ENCODE results near the gene CLIC6. TPM values are rescaled to one million over a fixed set of nuclear protein-coding genes. Genes with fewer than 3 reads are reported as not detected.

CLIC6 gene
- total and polyA plus RNA-seq, 2 of the 8 experiments (the other 6 are each of a cell fraction or from before 2014, with no cell fraction given), result 0.42 to 1.3 TPM

DNA sequence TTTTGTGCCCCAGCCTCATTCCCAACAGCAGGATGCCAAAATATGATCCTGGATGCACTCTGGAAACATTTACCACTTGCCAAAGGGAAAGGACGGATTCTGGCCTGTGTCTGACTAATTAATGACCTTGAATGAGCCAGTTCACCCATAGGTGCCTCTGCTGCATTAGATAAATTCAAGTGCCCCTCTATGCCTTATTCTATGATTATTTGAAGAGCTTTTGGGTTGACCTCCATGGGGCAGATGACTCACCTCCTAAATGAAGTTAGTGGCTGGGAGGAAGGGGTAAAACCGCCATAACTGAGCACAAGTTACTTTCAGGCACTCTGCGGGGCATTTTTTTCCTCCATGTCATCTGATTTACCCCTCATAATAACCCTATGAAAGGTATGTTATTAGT lies 98.1 kb downstream of the CLIC6 start:
- H3K56ac ChIP-seq (replicated peaks; ENCODE audit: insufficient read length, low read depth, low read length), result no peak overlapping the region
- H3K9ac ChIP-seq (replicated peaks in 1 of 4; ENCODE audit: extremely low read depth in 1 of 4, low read depth in 3 of 4, low read length in 3 of 4), result no peak overlapping the region
- H3K79me2 ChIP-seq (ENCODE audit: control insufficient read depth in 1 of 2, insufficient read depth in 2 of 2, low read length in 2 of 2), result no peaks in the 10 kb centered on the region
- no peak overlapping the region for H3K4me3 ChIP-seq (ENCODE audit: extremely low read depth in 1 of 4, insufficient read depth in 2 of 4, low read depth in 3 of 4, low read length in 4 of 4)
- H3K4me1 ChIP-seq (replicated peaks in 1 of 4; ENCODE audit: control insufficient read depth in 3 of 4, insufficient read depth in 4 of 4, low read length in 3 of 4), result no peaks in the 10 kb centered on the region
- no peak overlapping the region for H3K14ac ChIP-seq (ENCODE audit: insufficient read length)
- POLR2A ChIA-PET (ENCODE audit: partially characterized antibody), result no interaction called here
- H3K27ac ChIP-seq (ENCODE audit: low read depth, low read length), result no peak overlapping the region
- H3K4me2 ChIP-seq (ENCODE audit: insufficient read depth in 1 of 2, low read depth in 2 of 2, low read length in 2 of 2), result no peak overlapping the region
- H2AFZ ChIP-seq (ENCODE audit: low read length), result no peak overlapping the region
- no peaks in the 10 kb centered on the region; a peak in 1 of 4 replicates for H3K9me3 ChIP-seq (ENCODE audit: insufficient read depth in 2 of 2, low read depth in 1 of 2, low read length in 1 of 2)
- DNase-seq (ENCODE audit: low read depth in 1 of 2, low spot score in 2 of 2), result no peak
- no peak overlapping the region for H2BK5ac ChIP-seq (ENCODE audit: low read depth, low read length)
- no peak overlapping the region for H3K4ac ChIP-seq (replicated peaks; ENCODE audit: insufficient read length, low read depth, low read length)
- no peaks in the 10 kb centered on the region for H3K27me3 ChIP-seq (replicated peaks in 1 of 4; ENCODE audit: control insufficient read depth in 3 of 4, extremely low read depth in 1 of 4, insufficient read depth in 3 of 4, low read length in 3 of 4)
- H2BK12ac ChIP-seq (ENCODE audit: low read depth, low read length), result no peak overlapping the region
- no peak overlapping the region for H2BK15ac ChIP-seq (ENCODE audit: low read length)
- no peak overlapping the region for H4K5ac ChIP-seq (ENCODE audit: insufficient read length, low read depth, low read length)
- H3K79me1 ChIP-seq (ENCODE audit: low read depth, low read length), result no peaks in the 10 kb centered on the region
- no peaks in the 10 kb centered on the region for H3K36me3 ChIP-seq (ENCODE audit: control insufficient read depth in 2 of 4, insufficient read depth in 4 of 4, low read length in 3 of 4)
- no peaks in the 10 kb centered on the region for H4K20me1 ChIP-seq (replicated peaks in 1 of 2; ENCODE audit: control insufficient read depth in 1 of 2, insufficient read depth in 2 of 2, low read length in 2 of 2)
- no peak overlapping the region for H2BK120ac ChIP-seq (replicated peaks; ENCODE audit: low read depth, low read length)
- no peak overlapping the region for H3K18ac ChIP-seq (ENCODE audit: extremely low read depth, low read length)
- no peak overlapping the region for H2BK20ac ChIP-seq (ENCODE audit: low read length)
- no peak overlapping the region for H3K23ac ChIP-seq (ENCODE audit: insufficient read length)
- FAIRE-seq, result no peak
- H4K91ac ChIP-seq (replicated peaks; ENCODE audit: insufficient read length, low read length), result no peak overlapping the region
- TF ChIP-seq RNF2 (IDR thresholded peaks at IDR 0.05; ENCODE audit: borderline replicate concordance, low read depth, low read length, missing control alignments, poor library complexity, severe bottlenecking), result no peak
- TF ChIP-seq TAF1 (IDR thresholded peaks at IDR 0.05; ENCODE audit: low read depth, low read length), result no peak
- no peak for TF ChIP-seq JUN (IDR thresholded peaks at IDR 0.05; ENCODE audit: low read depth, low read length)
- no peak for TF ChIP-seq KDM1A (IDR thresholded peaks at IDR 0.05; ENCODE audit: borderline replicate concordance, low read length)
- no peak for TF ChIP-seq POLR2A (IDR thresholded peaks at IDR 0.05; ENCODE audit: control extremely low read depth in 1 of 2, low read depth in 2 of 2, low read length in 2 of 2)
- no peak for TF ChIP-seq SUZ12 (IDR thresholded peaks at IDR 0.05; ENCODE audit: low read length)
- no peak for TF ChIP-seq SP4 (IDR thresholded peaks at IDR 0.05; ENCODE audit: low read length)
- H2AK5ac ChIP-seq (ENCODE audit: low read depth, low read length), result no peak overlapping the region
- CTCF ChIA-PET (ENCODE audit: partially characterized antibody), result no interaction called here
- H3K23me2 ChIP-seq (ENCODE audit: low read depth, low read length), result no peaks in the 10 kb centered on the region
- 86% methylated on average over 3 of the region's 3 CpGs; no CpG with 5 or more reads in 1 of the 2 experiments for WGBS, 2 experiments (ENCODE audit: extremely low coverage in 1 of 2, insufficient coverage in 1 of 2, insufficient read length in 1 of 2, insufficient replicate concordance in 2 of 2, low coverage in 1 of 2, low lambda C conversion rate in 2 of 2, missing lambda C conversion rate in 1 of 2)
- H4K8ac ChIP-seq (ENCODE audit: extremely low read depth, insufficient read depth, low read length), result no peak overlapping the region
